Activated T-helper 2 cell treated with anti-CD3 and anti-CD28 coated beads, Interferon-gamma antibody, Interleukin-2, Interleukin-4, amounts not matched to agents 10 μg/mL and 5 μg/mL and 100 μg/mL, durations not matched to agents 14 hours and 24 hours and 36 hours (primary cell): ENCODE measurements around the gene KRTAP3-2. TPM values are rescaled to one million over a fixed set of nuclear protein-coding genes. Genes with fewer than 3 reads are reported as not detected.

ENCODE experiments used
- DNase-seq: peaks from one replicate; pipeline ENCODE4 v3.0.0; 2021; ENCODE audit warnings: low spot score
- H3K27ac Mint-ChIP-seq: one replicate; pipeline ENCODE4 v1.8.0; 2021; ENCODE audit warnings: mixed read lengths
- H3K27me3 Mint-ChIP-seq: one replicate; pipeline ENCODE4 v1.8.0; 2021; ENCODE audit warnings: low read depth, mixed read lengths
- H3K36me3 Mint-ChIP-seq: one replicate; pipeline ENCODE4 v1.8.0; 2021; ENCODE audit warnings: low read depth, mixed read lengths
- H3K4me1 Mint-ChIP-seq: one replicate; pipeline ENCODE4 v1.8.0; 2021; ENCODE audit warnings: low read depth, mixed read lengths
- H3K4me3 Mint-ChIP-seq: one replicate; pipeline ENCODE4 v1.8.0; 2021; ENCODE audit warnings: low read depth, mild to moderate bottlenecking, moderate library complexity, mixed read lengths
- H3K9me3 Mint-ChIP-seq: one replicate; pipeline ENCODE4 v1.8.0; 2021; ENCODE audit warnings: mixed read lengths
- intact Hi-C: fragments of 100-400 bp; cut with micrococcal nuclease; formaldehyde crosslinking; loops from one replicate; pipeline ENCODE4 v1.15.1; 2023
- total RNA-seq: library from RNA; stranded (reverse); gene quantifications from 2 replicates; pipeline ENCODE4 v1.2.3, GENCODE V29; 2022

The KRTAP3-2 gene
- total RNA-seq, 1 donor from 2014 or later = not detected

DNA sequence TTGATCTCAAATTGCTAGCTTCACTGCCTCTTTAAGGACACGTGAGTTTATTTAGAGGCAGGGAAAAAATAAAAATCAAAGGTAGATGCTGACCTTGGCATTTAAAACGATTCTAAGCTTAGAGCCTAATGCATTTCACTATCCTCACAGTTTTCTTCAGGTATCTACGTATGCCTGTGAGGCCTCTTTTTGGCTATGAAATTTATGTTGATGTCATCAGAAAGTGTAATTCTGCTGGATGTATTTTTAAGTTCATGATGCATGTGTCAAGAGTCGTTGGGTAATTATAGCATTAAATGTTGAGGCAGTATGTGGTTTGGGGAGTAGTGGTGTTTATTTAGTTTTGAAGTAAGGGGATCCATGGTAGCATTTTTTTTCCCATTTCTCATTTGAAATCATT lies 4.2 kb upstream of the KRTAP3-2 start:
- H3K4me1 Mint-ChIP-seq = no peaks in the 10 kb centered on the region
- no peak overlapping the region for H3K27ac Mint-ChIP-seq
- intact Hi-C loops = no loop called here
- no peaks in the 10 kb centered on the region for H3K9me3 Mint-ChIP-seq
- no peak overlapping the region for H3K4me3 Mint-ChIP-seq
- H3K27me3 Mint-ChIP-seq = peaks cover 3% of the 10 kb centered on the region
- DNase-seq = no peak
- H3K36me3 Mint-ChIP-seq = no peaks in the 10 kb centered on the region

DNA sequence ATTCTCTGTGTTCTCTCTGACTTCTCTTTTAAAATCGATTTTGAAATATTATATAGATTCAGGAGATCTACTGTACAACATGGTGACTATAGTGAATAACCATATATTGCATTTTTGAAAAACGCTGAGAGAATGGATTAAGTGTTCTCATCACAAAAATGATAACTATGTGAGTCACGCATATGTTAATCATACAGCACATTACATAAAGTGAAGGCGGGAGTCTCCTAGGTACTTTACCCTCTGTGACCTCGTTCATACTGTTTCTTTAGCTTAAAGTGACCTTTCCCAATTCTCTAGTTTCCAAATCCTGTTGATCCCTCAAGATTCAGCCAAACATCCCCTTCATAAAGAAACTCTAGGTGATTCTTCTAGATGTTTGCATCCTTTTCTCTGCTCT lies 3.1 kb upstream of the KRTAP3-2 start:
- no peak overlapping the region for H3K4me3 Mint-ChIP-seq
- intact Hi-C loops = no loop called here
- no peak for DNase-seq
- no peaks in the 10 kb centered on the region for H3K36me3 Mint-ChIP-seq
- no peak overlapping the region for H3K27ac Mint-ChIP-seq
- H3K4me1 Mint-ChIP-seq = no peaks in the 10 kb centered on the region
- H3K9me3 Mint-ChIP-seq = no peaks in the 10 kb centered on the region
- peaks cover 7% of the 10 kb centered on the region for H3K27me3 Mint-ChIP-seq

DNA sequence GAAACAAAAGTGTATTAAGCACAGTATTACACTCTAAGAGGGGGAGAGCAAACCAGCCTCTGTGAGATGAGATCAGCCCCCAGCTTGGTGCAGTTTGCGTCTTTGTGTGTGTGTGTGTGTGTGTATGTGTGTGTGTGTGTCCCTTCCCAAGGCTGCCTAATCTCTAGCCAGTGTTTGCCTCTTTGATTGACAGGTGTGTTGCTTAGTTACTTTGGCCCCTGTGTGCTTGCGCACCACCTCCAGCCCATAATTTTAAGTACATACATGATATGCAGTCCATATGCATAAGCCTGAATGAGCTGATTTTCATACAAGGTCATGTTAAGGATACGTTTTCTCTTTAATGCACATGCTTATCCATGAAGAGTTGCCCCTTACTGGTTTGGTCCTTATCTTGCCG lies 2.1 kb upstream of the KRTAP3-2 start:
- intact Hi-C loops = no loop called here
- no peaks in the 10 kb centered on the region for H3K36me3 Mint-ChIP-seq

DNA sequence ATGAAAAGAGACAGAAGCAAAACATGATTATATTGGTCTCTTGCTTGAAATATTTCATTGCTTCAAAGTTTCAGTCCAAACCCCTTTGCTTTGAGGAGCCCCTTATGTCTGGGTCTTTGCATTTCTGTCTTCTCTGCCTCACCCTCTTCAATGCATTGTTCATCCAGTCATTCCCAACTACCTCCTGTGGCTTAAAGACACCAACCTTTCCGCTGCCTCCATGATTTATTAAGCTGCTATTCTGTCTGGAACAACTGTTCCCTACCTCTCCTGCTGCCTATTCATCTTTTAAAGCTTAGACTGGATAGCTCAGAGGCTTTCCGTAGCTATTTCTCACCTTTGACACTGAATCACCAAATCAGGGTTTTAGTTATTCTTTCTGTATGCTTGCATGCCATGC lies 2.3 kb downstream of the KRTAP3-2 start:
- no peak overlapping the region for H3K4me3 Mint-ChIP-seq
- DNase-seq = no peak
- H3K27ac Mint-ChIP-seq = no peak overlapping the region
- H3K9me3 Mint-ChIP-seq = no peaks in the 10 kb centered on the region
- no peaks in the 10 kb centered on the region for H3K36me3 Mint-ChIP-seq
- H3K4me1 Mint-ChIP-seq = no peaks in the 10 kb centered on the region
- intact Hi-C loops = no loop called here
- peaks cover 36% of the 10 kb centered on the region for H3K27me3 Mint-ChIP-seq

More for the DNA sequence above, 2.1 kb upstream of the KRTAP3-2 start:
- no peak for DNase-seq
- no peak overlapping the region for H3K4me3 Mint-ChIP-seq
- H3K27me3 Mint-ChIP-seq = peaks cover 15% of the 10 kb centered on the region
- no peak overlapping the region for H3K27ac Mint-ChIP-seq
- no peaks in the 10 kb centered on the region for H3K9me3 Mint-ChIP-seq
- no peaks in the 10 kb centered on the region for H3K4me1 Mint-ChIP-seq

DNA sequence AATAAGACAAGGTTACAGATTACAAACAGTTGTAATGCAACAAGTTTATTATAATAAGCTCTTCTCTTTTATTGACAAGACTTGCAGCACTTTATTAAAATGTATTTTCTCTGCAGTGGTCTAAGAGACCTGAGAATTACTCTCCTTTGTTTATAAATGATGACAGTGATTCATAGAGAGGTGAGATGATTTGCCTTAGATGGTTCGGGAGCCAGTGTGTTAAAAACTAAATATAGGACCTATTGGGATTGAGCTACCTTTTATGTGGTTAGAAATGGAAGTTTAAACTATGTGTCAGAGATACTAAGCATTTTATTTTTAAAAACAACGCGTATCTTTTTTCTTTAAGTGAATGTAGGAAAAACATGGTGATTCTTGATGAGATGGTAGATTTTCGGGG lies 2.9 kb downstream of the KRTAP3-2 start:
- Mint-ChIP-seq H3K27ac (no peak overlapping the region), H3K36me3 (no peaks in the 10 kb centered on the region), H3K4me3 (no peak overlapping the region), H3K27me3 (peaks cover 39% of the 10 kb centered on the region), H3K9me3 (no peaks in the 10 kb centered on the region), H3K4me1 (no peaks in the 10 kb centered on the region)
- intact Hi-C loops = no loop called here
- DNase-seq = no peak

DNA sequence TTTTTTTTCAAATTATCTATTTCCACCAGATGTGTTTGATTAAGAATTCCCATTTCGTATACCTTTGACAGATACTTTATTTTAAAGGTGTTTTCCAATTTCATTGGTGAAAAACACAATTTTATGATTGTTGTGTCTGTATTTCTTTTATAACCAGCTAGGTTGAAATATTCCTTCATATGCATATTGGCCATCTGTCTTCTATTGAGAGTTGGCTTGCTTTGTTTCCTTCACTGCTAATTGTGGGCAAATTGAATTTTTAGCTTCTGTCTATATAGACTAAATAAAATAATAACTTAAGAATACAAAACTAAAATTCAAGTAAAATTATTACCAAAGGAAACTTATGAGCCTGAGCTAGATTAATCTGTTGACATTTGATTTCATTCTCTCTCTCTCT lies 4.6 kb downstream of the KRTAP3-2 start:
- Mint-ChIP-seq H3K4me1 (no peaks in the 10 kb centered on the region), H3K9me3 (no peaks in the 10 kb centered on the region), H3K27me3 (peaks cover 40% of the 10 kb centered on the region), H3K27ac (no peak overlapping the region), H3K36me3 (no peaks in the 10 kb centered on the region), H3K4me3 (no peak overlapping the region)
- DNase-seq = no peak
- intact Hi-C loops = no loop called here

DNA sequence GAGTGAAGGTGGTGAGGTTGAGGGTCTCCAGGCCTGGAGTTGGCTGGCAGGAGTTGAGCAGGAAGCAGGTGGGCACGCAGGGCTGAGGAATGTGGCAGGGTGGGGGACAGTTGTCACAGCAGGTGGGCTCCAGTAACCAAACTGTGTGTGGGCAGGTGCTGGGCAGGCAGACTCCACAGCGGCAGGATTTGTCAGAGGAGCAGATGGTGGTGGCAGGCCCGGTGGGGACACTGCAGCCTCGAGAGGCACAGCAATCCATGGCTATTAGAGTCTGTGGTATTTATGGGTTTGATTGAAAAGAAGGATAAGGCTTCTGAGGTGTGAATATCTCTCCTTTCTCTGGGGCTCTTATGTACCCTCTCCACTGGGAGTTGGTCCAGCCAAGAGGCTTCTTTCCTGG lies 5.9 kb downstream of the KRTAP3-2 start, which contains the start of gene KRTAP3-3:
TSS of gene KRTAP3-3 (minus strand) at position 326 of the 400 bp plus-strand sequence. CDS start at position 259, 67 bp downstream.
- no peaks in the 10 kb centered on the region for H3K36me3 Mint-ChIP-seq
- no peaks in the 10 kb centered on the region for H3K9me3 Mint-ChIP-seq
- H3K4me3 Mint-ChIP-seq = no peak within 1 kb of the TSS
- no peak within 1 kb of the TSS for H3K27ac Mint-ChIP-seq
- H3K4me1 Mint-ChIP-seq = no peaks in the 10 kb centered on the region
- DNase-seq = no peak
- peaks cover 37% of the 10 kb centered on the region for H3K27me3 Mint-ChIP-seq
- intact Hi-C loops = no loop called here

DNA sequence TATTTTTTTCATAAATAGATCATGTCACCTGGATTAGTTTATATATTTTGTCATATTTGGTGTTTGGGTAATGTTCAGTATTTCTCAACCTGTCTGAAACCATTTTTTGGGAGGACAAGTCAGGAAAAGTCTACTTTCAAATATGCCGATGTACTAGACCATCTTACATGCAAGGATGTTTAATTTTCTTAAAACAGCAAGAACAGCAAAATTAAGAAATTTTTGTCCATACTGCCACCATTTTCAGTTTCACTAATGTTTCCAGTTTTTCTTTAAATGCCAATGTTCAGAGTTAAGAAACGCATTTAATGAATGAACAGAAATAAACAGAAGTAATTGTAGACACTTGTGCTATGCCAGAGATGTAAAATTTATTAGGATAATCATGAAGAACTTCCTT lies 6.6 kb downstream of the KRTAP3-2 start:
- Mint-ChIP-seq H3K27me3 (peaks cover 37% of the 10 kb centered on the region), H3K9me3 (no peaks in the 10 kb centered on the region), H3K4me1 (no peaks in the 10 kb centered on the region), H3K4me3 (no peak overlapping the region), H3K27ac (no peak overlapping the region), H3K36me3 (no peaks in the 10 kb centered on the region)
- intact Hi-C loops = no loop called here
- DNase-seq = no peak

DNA sequence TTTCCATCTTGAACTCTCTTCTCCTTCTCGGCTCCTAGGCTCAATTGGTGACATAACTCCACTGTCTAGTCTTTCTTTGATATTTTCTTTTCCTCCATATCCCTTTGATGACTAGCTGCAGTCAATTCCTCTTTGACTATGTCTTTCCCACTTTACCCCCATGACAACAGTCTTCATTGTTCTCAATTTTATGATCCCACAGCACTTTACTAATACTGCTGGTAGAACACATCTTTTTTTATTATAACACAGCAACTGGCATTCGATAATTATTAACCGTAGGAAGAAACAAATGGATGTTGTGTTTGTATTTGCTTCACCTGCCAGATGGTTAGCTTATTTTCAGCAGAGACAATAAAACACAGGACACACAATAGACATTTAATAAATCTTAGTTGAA lies 7.0 kb downstream of the KRTAP3-2 start:
- no peaks in the 10 kb centered on the region for H3K9me3 Mint-ChIP-seq

DNA sequence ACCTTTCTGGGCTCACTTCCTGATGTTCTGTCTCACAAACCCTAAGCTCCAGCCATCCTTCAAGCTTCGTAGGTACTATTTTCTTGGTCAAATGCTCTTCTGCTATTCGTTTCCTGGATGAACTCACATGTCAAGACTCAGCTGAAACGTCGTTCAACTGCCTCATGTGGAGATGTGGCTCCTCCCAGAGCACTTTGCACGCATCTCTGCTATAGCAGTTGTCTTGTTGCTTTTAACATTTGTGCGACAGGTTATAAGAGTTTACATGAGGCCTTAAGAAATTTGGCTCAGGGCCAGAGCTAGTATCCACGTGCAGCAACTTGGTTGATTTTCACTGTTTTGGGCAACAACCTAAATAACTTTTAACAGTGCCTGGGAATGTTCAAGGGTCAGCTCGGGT lies 12.8 kb downstream of the KRTAP3-2 start:
- no peak overlapping the region for H3K4me3 Mint-ChIP-seq
- peaks cover 13% of the 10 kb centered on the region for H3K27me3 Mint-ChIP-seq
- H3K4me1 Mint-ChIP-seq = no peaks in the 10 kb centered on the region
- DNase-seq = no peak
- H3K36me3 Mint-ChIP-seq = no peaks in the 10 kb centered on the region
- H3K9me3 Mint-ChIP-seq = no peaks in the 10 kb centered on the region
- H3K27ac Mint-ChIP-seq = no peak overlapping the region
- intact Hi-C loops = no loop called here

More for the DNA sequence above, 7.0 kb downstream of the KRTAP3-2 start:
- Mint-ChIP-seq H3K36me3 (no peaks in the 10 kb centered on the region), H3K27me3 (peaks cover 36% of the 10 kb centered on the region), H3K27ac (no peak overlapping the region), H3K4me3 (no peak overlapping the region), H3K4me1 (no peaks in the 10 kb centered on the region)
- no peak for DNase-seq
- intact Hi-C loops = no loop called here

DNA sequence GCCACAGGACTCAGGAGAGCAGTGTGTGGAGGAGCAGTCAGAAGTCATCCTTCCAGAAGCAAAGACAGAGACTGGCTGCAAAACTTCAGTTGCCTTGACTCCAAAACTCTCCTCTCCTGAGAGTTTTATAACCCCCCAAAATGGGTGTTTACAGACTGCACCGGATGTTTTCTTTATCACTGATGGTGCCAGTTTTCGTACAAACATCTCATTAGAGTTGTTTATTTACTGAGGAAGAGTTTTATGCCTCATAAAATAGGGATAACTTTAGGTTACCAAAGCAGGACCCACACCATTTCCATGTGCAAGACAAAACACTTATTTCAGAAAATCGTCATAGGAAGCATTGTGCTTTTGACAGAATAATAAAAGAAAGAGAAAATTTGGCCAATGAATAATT lies 15.5 kb downstream of the KRTAP3-2 start, which contains the start of gene KRT40:
TSS of gene KRT40 (minus strand) at position 101 of the 400 bp plus-strand sequence. CDS start at position 48, 53 bp downstream.
- no peak within 1 kb of the TSS for H3K4me3 Mint-ChIP-seq
- peaks cover 11% of the 10 kb centered on the region for H3K27me3 Mint-ChIP-seq
- intact Hi-C loops = no loop called here
- no peaks in the 10 kb centered on the region for H3K4me1 Mint-ChIP-seq
- H3K36me3 Mint-ChIP-seq = no peaks in the 10 kb centered on the region
- no peak for DNase-seq
- H3K27ac Mint-ChIP-seq = no peak within 1 kb of the TSS
- no peaks in the 10 kb centered on the region for H3K9me3 Mint-ChIP-seq

DNA sequence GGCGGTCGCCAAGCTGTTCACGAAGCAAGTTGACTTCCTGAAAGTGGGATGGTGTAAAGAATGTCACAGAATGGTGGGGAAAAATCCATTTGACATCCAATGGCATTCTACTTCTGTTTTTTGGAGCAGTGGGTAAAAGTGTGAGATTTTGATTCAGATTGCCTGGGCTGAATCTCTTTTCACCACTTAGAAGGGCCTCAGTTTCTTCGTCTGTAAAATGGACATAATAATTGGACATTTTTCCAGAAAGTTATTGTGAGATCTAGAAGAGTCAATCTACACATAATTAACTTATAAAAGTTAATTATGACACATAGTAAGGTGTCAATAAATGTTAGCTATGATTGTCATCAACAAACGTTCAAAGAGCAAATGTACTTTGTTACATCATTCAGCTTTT lies 18.6 kb downstream of the KRTAP3-2 start:
- H3K4me1 Mint-ChIP-seq = no peaks in the 10 kb centered on the region
- no peak overlapping the region for H3K4me3 Mint-ChIP-seq
- DNase-seq = no peak
- no peaks in the 10 kb centered on the region for H3K36me3 Mint-ChIP-seq
- H3K9me3 Mint-ChIP-seq = no peaks in the 10 kb centered on the region
- intact Hi-C loops = no loop called here
- H3K27ac Mint-ChIP-seq = no peak overlapping the region
- H3K27me3 Mint-ChIP-seq = peaks cover 3% of the 10 kb centered on the region

DNA sequence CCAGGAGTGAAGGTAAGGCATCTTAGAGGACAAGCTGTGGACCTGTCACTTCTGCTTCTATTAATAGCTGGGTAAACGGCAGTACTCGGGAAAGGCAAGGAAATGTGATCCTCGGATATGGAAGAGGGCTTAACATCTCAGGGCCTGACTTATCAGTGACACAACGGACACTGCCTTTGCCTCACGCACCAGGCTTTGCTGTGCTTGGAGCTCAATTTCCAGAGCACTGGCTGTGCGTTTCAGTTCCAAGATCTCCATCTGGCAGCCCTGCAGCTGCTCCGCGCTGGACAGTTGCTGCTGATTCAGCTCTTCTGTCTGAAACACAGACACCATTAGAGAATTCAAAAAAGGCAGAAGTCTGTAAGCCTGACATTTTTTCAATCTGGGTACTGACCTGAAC lies 19.1 kb downstream of the KRTAP3-2 start:
- Mint-ChIP-seq H3K27me3 (peaks cover 4% of the 10 kb centered on the region), H3K4me3 (no peak overlapping the region), H3K4me1 (no peaks in the 10 kb centered on the region), H3K9me3 (no peaks in the 10 kb centered on the region), H3K36me3 (no peaks in the 10 kb centered on the region), H3K27ac (no peak overlapping the region)
- DNase-seq = no peak
- intact Hi-C loops = no loop called here

DNA sequence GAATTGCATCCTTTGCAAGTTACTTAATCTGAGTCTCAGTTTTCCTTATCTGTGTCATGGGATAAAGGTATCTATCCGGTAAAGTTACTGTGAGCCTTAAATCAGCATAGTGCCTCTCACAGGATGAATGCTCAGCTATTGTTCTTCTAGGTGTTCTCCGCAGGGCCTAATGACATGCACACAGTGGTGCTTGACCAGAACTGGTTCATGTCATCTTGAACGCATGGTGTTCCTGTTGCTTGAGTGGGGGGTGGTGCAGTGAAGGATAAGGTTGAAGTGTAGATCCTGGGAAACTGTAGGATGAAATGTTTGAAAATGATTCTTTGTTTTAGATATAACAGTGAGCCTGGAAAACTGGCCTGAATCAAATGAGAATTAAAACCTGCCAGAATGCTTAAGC lies 19.6 kb downstream of the KRTAP3-2 start:
- intact Hi-C loops = no loop called here
- H3K9me3 Mint-ChIP-seq = no peaks in the 10 kb centered on the region

More for the DNA sequence above, 19.6 kb downstream of the KRTAP3-2 start:
- Mint-ChIP-seq H3K4me1 (no peaks in the 10 kb centered on the region), H3K4me3 (no peak overlapping the region), H3K27me3 (peaks cover 8% of the 10 kb centered on the region), H3K36me3 (no peaks in the 10 kb centered on the region), H3K27ac (no peak overlapping the region)
- DNase-seq = no peak
